A549 (cell line): ENCODE data around the gene AMPH.

Experiments used
- CTCF ChIP-seq: fragments of >200 bp; sonication (Bioruptor Twin); formaldehyde crosslinking; IDR thresholded peaks from 3 replicates; pipeline ENCODE4 v1.5.1; 2016
- EHMT2 ChIP-seq: fragments of 200-600 bp; sonication (generic); IDR thresholded peaks from 2 replicates; pipeline ENCODE4 v1.6.1; 2016; ENCODE audit warnings: antibody characterized with exemption, low read depth, mild to moderate bottlenecking, moderate library complexity
- EP300 ChIP-seq, 2 experiments: fragments of >200 bp; sonication (Bioruptor Twin); formaldehyde crosslinking; IDR thresholded peaks; 2 replicates in 1 of 2; 3 replicates in 1 of 2; pipeline ENCODE4 v1.6.1; 2016 to 2017
- ESRRA ChIP-seq: fragments of 150-350 bp; IDR thresholded peaks from 2 replicates; pipeline ENCODE4 v1.6.1; 2014; ENCODE audit warnings: mild to moderate bottlenecking, low read length, borderline replicate concordance
- GATA3 ChIP-seq: IDR thresholded peaks from 2 replicates; pipeline ENCODE4 v1.6.1; 2012; ENCODE audit warnings: borderline replicate concordance
- HOXB5 ChIP-seq: fragments of 250-450 bp; sonication (Bioruptor Pico); IDR thresholded peaks from 2 replicates; pipeline ENCODE4 v1.5.0; 2020; ENCODE audit warnings: mild to moderate bottlenecking, moderate library complexity
- KDM5A ChIP-seq: fragments of 200-600 bp; sonication (generic); IDR thresholded peaks from 2 replicates; pipeline ENCODE4 v1.6.1; 2016; ENCODE audit warnings: antibody characterized with exemption, mild to moderate bottlenecking
- MAX ChIP-seq: IDR thresholded peaks from 2 replicates; pipeline ENCODE4 v1.6.1; 2012
- POLR2A ChIP-seq: IDR thresholded peaks from 2 replicates; pipeline ENCODE4 v1.6.1; 2012; ENCODE audit warnings: mild to moderate bottlenecking, low read length
- RAD21 ChIP-seq, 2 experiments: fragments of >200 bp in 1 of 2; sonication (Bioruptor Twin) in 1 of 2; formaldehyde crosslinking in 1 of 2; IDR thresholded peaks in 1 of 2; conservative IDR thresholded peaks in 1 of 2; 2 replicates in 1 of 2; 3 replicates in 1 of 2; pipeline ENCODE4 v1.6.1; 2012 to 2018; ENCODE audit warnings: inconsistent platforms in 1 of 2
- REST ChIP-seq: fragments of 200-600 bp; sonication (generic); IDR thresholded peaks from 2 replicates; pipeline ENCODE4 v1.6.1; 2016; ENCODE audit warnings: antibody characterized with exemption, mild to moderate bottlenecking, moderate library complexity

GRCh38 chr7:38524786-38525185 lies 106.4 kb downstream of the AMPH start:
- TF ChIP-seq EHMT2 = no peak
- TF ChIP-seq EP300 (IDR thresholded peaks at IDR 0.05) = no peak
- no peak for TF ChIP-seq POLR2A
- no peak for TF ChIP-seq HOXB5 (CRISPR knock-in tag)
- TF ChIP-seq CTCF = no peak
- TF ChIP-seq REST = no peak
- TF ChIP-seq ESRRA = no peak
- TF ChIP-seq MAX = no peak
- TF ChIP-seq KDM5A = no peak
- TF ChIP-seq RAD21 (conservative IDR thresholded peaks at IDR 0.05 in 1 of 2, IDR thresholded peaks at IDR 0.05 in 1 of 2) = no peak
- no peak for TF ChIP-seq GATA3
